CD4-positive, alpha-beta T cell treated with Interleukin-21 for 1 hour (primary cell): ENCODE measurements around the gene CNGA1.
"Not testable (repeated sequence)": the region's sequence is repeated elsewhere in the genome, so short reads cannot be mapped to it uniquely, and the experiment has no call there.

ENCODE experiments used
- DNase-seq: peaks from one replicate; pipeline ENCODE4 v3.0.0-alpha.2; 2020

CNGA1 gene

DNA sequence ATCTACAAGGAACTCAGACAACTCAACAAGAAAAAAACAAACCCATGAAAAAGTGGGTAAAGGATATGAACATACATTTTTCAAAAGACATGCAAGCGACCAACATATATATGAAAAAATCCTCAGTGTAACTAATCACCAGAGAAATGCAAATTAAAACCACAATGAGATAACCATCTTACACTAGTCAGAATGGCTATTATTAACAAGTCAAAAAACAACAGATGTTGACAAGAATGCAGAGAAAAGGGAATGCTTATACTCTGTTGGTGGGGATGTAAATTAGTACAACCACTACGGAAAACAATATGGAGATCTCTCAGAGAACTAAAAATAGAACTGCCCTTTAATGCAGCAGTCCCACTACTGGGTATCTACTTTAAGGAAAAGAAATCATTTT, 12.2 kb upstream of the CNGA1 start:
- DNase-seq, result no peak

DNA sequence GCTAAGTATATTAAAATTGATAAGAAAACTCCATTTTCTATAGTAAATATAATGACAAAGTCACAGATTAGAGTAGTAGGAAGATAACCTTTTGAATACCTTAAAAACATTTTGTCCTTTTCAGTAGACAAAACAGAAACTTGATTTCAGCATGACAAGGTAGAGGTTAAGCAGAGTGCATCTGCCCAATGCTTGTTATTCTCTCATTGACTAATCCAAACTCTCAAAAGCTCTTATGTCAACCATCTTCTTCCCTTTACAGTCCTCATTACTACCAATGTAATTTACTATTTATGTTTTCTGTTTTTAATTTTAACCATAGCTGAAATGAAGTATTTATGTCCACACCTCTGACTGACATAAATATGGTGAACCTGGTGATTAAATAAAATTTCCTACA, 11.2 kb upstream of the CNGA1 start:
- DNase-seq, result no peak

DNA sequence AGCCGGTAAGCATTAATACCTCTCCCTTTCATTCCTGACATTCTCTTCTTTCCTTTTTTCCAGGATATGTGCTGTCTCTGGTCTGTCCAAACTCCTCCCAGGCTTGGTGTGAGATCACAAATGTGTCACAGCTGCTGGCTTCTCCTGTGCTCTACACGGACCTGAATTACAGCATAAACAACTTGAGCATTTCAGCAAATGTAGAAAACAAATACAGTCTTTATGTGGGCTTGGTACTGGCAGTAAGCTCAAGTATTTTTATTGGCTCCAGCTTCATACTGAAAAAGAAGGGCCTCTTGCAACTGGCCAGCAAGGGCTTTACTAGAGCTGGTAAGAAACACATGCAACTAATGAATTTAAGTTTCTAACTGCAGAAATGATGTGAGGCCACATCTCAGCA, 8.5 kb upstream of the CNGA1 start:
- no peak for DNase-seq

DNA sequence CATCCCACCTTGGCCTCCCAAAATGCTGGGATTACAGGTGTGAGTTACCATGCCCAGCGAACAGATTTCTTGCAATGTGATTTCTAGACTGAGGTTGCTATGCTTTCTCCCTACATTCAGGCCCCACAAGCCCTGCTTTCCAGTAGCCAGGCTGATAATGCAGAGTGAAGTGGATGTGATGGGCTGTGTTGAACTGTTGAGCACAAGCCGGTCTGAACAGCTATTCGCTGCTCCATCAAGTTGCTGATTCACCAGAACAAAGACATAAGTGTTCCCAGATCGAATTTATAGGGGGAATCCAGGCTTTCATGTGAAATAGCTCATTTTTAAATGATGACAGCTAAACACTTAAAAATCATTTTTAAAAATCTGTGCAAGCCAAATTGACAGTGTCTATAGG, 8.0 kb upstream of the CNGA1 start:
- DNase-seq, result no peak

DNA sequence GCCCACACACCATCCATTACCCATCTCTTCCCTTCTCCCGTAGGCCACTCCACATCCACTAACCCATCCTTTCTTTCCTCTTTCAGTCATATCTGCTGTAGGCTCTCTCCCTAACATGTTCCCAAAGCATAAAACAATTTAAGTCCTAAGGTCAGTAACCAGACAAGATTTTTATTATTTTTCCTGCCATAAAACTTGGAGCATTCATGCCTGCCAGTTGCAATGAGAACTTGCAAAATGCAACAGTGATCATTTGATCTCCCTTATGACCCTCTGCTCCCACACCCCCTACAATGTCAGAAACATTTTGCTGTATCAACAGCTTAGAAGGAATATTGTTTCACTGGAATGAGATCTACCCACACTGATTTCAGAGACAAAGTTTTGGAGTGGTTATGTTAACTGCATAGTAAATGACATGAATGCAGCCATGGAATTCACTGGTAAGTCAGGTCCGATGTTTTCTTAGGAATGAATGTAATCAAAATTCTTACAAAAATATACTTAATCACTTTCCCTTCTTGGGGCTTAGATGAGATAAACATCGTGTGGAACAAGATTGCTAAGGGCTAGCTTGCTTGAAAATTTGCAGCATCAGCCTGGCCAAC, 5.8 kb upstream of the CNGA1 start:
- DNase-seq, result no peak

DNA sequence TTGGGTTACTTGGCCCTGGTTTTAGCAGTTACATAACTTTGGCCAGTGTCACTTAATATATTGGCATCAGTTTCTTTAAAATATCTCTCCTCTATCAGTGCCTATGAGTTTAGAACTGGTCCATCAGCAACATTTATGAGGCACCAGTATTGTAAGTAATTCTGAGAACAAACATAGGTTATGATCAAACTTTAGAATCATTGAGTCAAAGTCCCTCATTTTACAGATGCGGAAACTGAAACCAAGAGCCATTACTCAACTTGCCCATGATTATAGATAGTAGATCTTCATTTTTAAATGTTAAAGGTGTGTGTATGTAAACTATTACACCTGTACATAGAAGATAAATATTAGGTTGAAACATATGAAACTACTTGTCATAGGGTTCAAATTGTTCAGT, 4.6 kb upstream of the CNGA1 start:
- no peak for DNase-seq

DNA sequence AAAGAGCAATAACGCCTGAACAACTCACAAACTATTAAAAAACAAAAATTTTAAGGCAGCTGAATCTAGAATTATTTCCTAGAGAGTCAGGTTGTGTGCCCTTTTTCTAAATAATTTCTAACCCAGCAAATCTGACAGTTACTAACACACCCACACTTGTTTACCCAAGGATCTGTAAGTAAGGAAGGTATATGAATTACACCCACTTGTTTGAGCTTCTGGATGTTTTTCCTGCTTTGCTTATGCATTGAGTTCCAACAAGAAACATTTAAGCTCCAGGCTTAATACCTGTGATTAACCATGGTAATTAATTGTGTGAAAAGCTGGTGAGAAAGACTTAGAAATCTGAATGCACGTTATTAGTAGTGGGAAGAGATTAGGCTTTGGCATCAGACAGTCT, 1.6 kb upstream of the CNGA1 start:
- no peak for DNase-seq

DNA sequence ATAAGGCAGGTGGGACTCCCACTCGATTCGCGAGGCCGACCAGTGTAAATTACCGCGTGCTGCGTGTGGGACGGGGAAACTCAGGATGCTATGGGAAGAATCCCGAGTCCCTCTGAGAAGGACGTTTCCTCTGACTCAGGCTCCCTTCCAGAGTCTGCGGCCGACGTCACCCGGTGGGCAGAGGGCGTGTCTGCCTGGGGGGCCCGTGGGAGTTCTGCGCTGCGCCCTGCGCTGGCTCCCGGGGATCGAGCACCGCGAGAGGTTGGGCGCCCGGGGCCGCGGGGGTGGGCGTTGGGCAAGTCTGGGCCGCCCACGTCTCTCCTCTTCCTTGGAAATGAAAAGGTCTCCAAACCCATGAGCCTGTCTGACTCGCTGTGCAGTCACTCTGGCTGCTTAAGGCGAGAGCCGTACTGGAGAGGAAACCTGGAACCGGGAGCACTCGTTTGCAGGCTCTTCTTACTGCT, 659 bp upstream of the CNGA1 start:
- peak; percentile 2 for DNase-seq

DNA sequence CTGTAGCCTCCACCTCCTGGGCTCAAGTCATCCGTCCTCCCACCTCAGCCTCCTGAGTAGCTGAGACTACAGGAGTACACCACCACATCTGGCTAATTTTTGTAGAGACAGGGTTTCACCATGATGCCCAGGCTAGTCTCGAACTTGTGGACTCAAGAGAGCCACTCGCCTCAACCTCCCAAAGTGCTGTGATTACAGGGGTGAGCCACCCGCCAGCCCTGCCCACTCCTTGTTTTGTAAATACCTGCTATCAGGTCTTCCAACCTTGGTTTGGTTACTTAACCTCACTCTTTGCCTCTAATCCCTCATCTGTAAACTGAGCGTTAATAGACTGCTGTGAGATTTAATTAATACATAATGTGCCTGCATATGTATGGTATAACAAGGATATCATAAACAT, 803 bp downstream of the CNGA1 start:
- DNase-seq, result no peak

DNA sequence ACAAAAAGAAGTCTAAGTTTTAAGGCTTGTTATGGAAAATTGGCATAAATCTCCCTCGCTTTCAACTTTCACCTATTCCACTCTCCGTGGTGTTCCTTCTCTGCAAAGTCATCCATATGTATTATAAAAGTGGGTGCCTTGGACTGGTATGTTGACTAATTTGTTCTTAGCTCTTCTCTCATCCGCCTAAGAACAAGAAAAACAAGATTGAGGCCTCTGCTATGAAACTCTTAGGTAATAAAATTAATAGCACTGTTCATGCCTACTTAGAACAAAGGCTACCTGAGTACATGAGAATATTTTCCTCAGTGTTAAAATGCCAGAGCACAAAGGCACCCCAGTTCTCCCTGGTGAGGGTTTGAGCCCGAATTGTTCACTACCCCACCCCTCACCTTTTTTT, 1.3 kb downstream of the CNGA1 start:
- no peak for DNase-seq

DNA sequence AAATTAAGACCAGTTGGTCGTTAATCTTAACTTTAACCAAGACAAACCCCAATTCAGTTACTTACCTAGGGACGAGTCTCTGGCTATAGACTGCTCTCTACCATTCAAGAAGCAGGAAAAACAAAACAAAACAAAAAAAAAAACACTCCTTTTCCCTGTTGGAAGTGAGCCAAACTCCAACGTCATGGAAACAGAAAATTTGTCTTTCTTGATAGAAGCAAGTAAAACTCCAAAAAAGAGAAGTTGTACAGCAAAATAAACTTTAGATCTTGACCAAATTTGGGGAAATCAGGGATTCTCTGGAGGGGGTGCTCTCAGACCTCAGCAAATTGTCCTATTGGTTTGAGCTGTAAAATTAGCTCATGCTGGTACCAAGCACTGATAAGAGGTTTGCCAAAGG, 3.7 kb downstream of the CNGA1 start:
- DNase-seq, result no peak

DNA sequence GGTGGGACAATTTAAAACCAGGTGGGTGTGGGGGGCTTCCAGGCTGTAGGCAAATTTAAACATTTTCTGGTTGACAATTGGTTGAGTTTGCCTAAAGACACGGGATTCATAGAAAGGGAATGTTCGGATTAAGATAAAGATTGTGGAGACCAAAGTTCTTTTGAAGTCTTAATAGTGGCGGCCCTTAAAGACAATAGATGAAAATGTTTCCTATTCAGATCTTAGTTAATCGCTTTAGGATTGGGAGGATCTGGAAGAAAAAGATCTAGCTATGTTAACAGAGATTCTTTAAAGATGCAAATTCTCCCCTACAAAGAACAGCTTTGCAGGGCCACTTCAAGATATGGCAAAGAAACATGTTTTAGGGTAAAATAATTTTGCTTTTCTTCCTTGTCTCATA, 4.8 kb downstream of the CNGA1 start:
- DNase-seq, result no peak

DNA sequence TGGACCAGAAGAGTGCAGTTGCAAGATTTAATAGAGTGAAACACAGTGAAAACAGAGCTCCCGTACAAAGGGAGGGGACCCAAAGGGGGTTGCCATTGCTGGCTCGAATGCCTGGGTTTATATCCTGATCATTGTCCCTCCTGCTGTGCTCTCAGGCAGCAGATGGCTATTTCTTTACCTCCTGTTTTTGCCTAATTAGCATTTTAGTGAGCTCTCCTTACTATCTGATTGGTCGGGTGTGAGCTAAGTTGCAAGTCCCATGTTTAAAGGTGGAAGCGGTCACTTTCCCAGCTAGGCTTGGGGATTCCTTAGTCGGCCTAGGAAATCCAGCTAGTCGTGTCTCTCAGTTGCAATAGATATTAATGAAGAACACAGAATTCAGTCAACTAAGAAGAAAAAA, 5.6 kb downstream of the CNGA1 start:
- not testable (repeated sequence) for DNase-seq

DNA sequence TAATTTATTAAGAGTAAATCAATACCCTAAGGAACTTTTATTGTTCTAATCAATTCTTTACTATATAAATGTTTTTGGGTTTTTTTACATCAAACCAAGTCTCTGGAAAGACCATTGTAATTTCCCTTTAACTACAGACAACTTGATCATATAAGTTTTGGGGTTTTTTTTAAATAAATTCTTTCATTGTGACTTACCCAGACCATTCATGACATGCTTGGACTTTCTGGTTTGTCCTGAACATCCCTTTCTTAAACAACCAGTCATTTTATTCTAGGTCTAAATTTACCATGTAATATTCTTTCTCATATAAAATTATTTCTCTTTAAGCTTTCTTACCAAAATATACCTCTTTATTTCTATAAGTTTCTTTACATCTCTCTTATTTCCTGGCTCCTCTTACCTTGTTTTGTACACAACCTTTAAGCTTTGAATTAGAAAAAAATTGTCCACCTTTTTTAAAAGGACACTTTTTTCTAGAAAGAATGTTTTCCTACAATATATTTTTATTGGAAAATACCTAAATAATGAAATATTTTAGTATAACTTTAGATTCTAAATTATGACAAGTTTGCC, 8.4 kb downstream of the CNGA1 start:
- no peak for DNase-seq

DNA sequence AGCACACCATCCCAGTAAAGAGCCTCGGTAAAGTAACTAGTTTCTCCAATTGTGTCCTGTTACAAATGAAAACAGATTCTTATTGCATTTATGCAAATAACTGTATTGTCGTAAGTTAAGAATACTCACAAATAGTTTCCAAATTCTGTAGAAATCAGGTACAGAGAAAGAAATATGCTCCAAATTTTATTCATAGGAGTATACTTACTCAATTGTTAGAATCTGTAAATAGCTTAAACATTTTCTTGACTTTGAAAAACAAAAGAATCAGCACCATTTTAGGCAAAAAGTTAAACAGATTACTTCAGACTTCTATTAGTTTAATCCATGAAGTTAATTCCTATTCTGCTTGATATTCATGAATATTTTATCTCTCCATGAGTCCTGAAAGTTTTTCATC, 10.7 kb downstream of the CNGA1 start:
- DNase-seq, result no peak

DNA sequence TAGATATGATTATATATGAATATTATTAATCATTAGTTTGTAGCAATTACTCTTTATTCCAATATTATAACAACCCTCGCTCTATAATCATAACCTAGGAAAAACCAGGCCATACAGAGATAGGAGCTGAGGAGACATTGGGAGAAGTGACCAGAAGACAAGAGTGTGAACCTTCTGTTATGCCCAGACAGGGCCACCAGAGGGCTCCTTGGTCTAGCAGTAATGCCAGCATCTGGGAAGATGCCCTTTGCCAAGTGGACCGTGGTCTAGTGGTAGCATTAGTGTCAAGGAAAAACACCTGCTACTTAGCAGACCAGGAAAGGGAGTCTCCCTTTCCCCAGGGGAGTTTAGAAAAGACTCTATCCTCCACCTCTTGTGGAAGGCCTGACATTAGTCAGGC, 12.9 kb downstream of the CNGA1 start:
- peak; percentile 36 for DNase-seq

DNA sequence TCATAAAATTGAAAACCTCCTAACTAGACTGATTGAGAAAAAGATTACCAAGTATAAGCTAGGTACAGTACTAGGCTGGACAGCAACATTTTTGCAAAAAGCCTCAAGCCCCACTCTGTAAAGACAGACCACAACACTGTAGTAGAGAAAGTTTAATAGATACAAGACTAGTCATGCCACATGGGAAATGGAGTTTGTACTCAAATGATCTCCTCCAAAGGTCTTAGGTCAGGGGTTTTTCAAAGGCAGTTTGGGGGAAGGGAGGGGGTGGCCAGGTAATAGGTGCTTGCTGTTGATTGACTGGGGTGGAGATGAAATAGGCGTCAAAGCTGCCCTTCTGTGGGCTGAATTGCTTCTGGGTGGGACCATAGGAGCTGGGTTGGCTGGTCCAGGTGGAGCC, 14.2 kb downstream of the CNGA1 start:
- DNase-seq, result no peak

DNA sequence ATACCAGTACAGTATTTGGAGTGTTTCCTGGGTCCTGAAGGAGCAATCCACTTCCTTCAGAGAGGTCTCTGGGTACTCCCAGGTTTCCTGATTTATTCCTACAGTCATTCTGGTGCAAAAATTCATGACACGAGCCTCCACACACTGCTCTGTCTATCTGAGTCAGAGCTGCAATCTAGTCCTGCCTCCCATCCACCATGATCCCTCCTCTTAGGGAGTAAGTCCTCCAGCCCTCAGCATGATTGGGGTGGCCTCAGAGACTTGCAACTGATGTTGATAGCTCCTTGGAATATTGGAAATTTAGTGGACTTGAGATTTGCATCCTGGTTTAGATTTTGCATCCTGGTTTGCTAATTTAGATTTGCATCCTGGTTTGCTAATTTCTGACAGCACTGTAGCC, 20.5 kb downstream of the CNGA1 start:
- DNase-seq, result no peak

DNA sequence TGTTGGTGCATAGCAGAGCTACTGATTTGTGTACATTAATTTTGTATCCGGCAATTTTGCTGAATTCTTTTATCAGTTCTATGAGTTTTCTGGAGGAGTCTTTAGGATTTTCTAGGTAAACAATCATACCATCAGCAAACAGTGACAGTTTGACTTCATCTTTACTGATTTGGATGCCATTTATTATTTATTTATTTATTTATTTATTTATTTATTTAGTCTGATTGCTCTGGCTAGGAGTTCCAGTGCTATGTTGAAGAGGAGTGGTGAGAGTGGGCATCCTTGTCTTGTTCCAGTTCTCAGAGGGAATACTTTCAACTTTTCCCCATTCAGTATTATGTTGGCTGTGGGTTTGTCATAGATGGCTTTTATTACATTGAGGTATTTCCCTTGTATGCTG, 24.0 kb downstream of the CNGA1 start:
- DNase-seq, result not testable (repeated sequence)

DNA sequence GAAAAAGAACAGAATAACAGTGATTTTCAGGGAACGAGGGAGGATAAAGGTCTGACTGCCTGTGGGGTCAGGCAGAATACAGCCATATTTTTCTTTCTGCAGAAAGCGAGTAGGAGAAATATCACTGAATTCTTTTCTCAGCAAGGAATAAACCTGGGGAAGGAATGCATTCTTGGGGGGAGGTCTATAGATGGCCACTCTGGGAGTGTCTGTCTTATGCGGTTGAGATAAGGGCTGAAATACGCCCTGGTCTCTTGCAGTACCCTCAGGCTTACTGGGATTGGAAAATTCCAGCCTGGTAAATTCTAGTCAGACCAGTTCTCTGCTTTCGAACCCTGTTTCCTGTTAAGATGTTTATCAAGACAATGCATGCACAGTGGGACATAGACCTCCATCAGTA, 26.3 kb downstream of the CNGA1 start:
- DNase-seq, result no peak

DNA sequence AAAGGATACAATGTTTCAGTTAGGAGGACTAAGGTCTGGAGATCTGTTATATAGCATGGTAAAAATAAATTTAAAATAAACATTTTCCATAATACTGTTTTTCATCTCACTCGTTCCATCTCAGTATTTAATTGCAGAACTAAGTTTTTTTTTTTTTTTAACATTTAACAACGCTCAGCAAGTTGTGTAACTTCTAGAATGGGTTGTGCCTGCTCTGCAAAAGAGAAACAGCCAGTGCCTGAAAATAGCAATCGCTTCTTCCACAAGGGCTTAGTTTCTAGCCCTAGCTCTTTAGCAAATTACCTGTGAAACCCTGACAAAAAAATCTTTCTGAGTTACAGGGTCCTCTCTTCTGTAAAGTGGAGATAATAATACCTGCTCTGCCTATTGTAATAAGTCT, 41.9 kb downstream of the CNGA1 start:
- no peak for DNase-seq

DNA sequence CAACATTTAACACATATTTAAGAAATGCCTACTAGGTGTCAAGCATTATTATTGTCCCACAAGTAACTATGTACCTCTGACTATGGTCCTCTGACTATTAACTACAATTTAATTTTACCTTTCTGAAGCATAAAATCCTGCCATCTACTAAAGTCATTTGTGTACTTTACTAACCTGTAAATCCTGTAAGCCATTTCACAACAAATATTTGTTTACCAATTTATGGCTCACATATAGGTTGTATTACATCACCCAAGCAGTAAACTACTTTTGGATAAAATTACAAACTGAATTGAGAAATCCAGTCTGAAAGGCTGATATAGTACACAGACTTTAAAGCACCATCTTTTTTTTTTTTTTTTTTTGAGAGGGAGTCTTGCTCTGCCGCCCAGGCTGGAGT, 43.8 kb downstream of the CNGA1 start:
- DNase-seq, result no peak

DNA sequence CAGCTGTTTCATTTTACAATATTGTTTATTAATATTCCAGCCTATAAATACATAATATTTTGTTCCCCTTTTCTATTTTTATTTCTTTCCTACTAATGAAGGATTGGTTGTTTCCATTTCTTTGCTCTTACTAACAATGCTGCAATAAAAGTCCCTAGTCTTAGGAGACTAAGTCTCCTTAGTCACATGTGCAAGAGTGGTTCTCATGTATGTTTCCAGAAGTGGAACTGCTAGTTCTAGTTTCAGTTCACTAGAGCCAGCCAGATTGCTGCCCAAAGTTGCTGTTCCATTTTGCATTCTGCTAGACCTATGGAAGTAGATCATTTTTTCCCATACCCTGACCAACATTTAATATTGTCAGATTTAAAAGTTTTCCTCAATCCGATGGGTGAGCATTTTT, 44.3 kb downstream of the CNGA1 start:
- DNase-seq, result no peak

DNA sequence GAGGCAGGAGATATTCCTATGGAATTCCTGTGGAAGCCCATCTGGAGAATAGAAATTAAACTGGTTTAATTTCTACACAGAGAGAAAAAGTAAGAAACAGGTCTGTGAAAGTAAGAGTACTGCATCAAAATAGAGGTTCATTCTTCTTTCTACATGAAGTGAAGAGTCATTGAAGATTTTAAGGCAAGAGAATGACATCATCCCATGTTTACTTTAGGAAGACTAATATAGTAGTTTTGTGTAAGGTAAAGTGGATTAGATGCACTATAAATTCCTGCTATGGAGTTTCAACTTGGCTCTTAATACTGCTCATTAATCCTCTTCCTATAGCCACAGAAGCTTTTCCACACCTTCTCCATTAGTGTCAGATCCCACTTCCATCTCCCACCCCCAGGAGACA, 47.6 kb downstream of the CNGA1 start:
- no peak for DNase-seq

DNA sequence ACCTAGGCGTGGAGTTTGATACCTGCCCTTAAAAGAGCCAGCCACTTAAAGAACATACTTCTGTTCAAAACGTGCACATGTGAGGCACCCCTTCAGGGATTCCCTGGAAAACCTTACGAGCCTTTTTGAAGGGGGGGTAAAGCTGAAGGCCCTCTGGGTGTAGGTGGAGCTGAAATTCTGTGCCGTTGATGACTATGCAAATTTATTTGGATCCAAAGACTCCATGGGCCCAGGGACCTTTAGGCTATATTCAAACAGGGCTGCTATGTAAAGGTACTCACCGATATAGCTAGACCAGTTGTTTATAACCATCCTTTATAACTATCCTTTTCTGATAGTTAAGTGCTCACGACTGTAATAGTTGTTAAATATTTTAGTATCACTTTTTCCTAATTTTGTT, 61.8 kb downstream of the CNGA1 start:
- DNase-seq, result no peak

DNA sequence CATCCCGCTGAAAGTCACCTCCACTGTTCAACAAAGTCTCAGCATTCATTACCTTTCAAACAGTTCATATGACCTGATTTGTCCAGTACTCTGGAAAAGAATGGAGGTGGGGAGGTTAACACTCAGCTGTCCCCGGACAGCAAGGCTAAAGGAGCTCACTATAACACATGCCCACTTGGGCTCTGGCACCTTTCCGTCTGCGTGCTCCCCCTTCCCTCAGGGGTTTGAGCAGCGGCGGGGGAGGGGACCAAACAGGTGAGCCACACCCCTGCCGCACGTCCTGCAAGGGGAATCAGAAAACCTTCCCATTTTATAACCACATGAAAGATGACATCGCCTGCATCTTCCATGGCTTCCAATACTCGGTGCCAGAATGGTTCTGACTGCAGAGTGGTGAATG, 62.2 kb downstream of the CNGA1 start:
- DNase-seq, result no peak
